Measurements from ENCODE around the gene JAKMIP2.

The JAKMIP2 gene

DNA sequence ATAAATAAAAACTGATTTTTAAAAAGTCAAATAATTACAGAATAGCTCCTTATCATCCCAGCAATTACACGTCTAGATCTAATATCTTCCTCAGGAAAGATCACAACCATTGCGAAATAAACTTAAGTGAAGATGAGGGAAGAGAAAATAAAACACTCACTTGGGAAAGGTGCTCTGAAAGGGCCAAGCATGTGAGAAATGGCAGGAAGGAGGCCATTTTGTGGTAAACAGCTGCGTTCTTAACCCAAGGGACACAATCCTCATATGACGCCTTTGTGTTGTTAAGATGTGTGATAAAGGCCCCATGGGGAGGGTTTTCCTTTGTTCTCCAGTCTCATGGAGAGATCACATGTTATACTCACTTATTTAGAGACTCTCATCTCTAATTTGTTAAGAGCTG is 32.5 kb downstream of the JAKMIP2 start:
- no peaks in the 10 kb centered on the region for H3F3A ChIP-seq (ENCODE audit: control insufficient read depth, insufficient read depth)
- no peak overlapping the region for H3K4me2 ChIP-seq (ENCODE audit: low read length)
- H4K20me1 ChIP-seq (ENCODE audit: control insufficient read depth, insufficient read depth, low read depth, low read length) = no peaks in the 10 kb centered on the region
- TF ChIP-seq, protein P1, sequence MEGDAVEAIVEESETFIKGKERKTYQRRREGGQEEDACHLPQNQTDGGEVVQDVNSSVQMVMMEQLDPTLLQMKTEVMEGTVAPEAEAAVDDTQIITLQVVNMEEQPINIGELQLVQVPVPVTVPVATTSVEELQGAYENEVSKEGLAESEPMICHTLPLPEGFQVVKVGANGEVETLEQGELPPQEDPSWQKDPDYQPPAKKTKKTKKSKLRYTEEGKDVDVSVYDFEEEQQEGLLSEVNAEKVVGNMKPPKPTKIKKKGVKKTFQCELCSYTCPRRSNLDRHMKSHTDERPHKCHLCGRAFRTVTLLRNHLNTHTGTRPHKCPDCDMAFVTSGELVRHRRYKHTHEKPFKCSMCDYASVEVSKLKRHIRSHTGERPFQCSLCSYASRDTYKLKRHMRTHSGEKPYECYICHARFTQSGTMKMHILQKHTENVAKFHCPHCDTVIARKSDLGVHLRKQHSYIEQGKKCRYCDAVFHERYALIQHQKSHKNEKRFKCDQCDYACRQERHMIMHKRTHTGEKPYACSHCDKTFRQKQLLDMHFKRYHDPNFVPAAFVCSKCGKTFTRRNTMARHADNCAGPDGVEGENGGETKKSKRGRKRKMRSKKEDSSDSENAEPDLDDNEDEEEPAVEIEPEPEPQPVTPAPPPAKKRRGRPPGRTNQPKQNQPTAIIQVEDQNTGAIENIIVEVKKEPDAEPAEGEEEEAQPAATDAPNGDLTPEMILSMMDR (IDR thresholded peaks at IDR 0.05; ENCODE audit: low read depth, low read length, poor library complexity, severe bottlenecking) = no peak
- no peak for TF ChIP-seq EZH2phosphoT487 (IDR thresholded peaks at IDR 0.05; ENCODE audit: borderline replicate concordance, low read length)
- H3K27me3 ChIP-seq (ENCODE audit: control insufficient read depth, low read length) = no peaks in the 10 kb centered on the region
- no peak overlapping the region for H3K4me3 ChIP-seq (ENCODE audit: low read length)
- no peaks in the 10 kb centered on the region for H3K36me3 ChIP-seq (ENCODE audit: control insufficient read depth, low read length)
- no peaks in the 10 kb centered on the region for H3K79me2 ChIP-seq (ENCODE audit: control insufficient read depth, low read length)
- no peak overlapping the region for H3K27ac ChIP-seq (ENCODE audit: low read depth, low read length)
- no peaks in the 10 kb centered on the region for H3K4me1 ChIP-seq (ENCODE audit: control insufficient read depth, low read length)
- no peaks in the 10 kb centered on the region for H3K9me3 ChIP-seq (ENCODE audit: control insufficient read depth, insufficient read depth, low read length)
- H3K9me2 ChIP-seq (replicated peaks; ENCODE audit: control insufficient read depth, low read length) = no peaks in the 10 kb centered on the region

DNA sequence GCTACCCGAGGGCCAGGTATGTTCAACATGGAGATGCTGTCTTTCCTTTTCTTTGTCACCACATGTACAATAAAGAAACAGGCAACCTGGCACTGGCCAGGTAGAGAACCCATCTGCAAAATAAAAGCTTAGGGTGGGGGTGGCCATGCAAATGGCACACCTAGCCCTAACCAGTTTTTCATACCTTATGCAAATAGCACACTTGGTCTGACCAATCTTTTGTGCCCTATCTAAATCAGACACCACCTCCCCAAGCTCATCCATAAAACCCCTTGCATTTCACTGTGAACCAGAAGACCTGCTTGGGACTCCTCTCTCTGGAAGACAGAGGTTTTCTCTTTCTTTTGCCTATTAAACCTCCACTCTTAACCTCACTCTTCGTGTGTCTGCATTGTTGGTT is 33.9 kb downstream of the JAKMIP2 start:
- Histone ChIP-seq H3K9me2 (replicated peaks; ENCODE audit: control insufficient read depth, low read length) (no peaks in the 10 kb centered on the region), H3K9me3 (ENCODE audit: control insufficient read depth, insufficient read depth, low read length) (no peaks in the 10 kb centered on the region), H3K36me3 (ENCODE audit: control insufficient read depth, low read length) (no peaks in the 10 kb centered on the region), H3K4me3 (ENCODE audit: low read length) (no peak overlapping the region), H3K79me2 (ENCODE audit: control insufficient read depth, low read length) (no peaks in the 10 kb centered on the region), H3F3A (ENCODE audit: control insufficient read depth, insufficient read depth) (no peaks in the 10 kb centered on the region), H3K4me1 (ENCODE audit: control insufficient read depth, low read length) (no peaks in the 10 kb centered on the region), H3K27me3 (ENCODE audit: control insufficient read depth, low read length) (no peaks in the 10 kb centered on the region), H3K4me2 (ENCODE audit: low read length) (no peak overlapping the region), H3K27ac (ENCODE audit: low read depth, low read length) (no peak overlapping the region), H4K20me1 (ENCODE audit: control insufficient read depth, insufficient read depth, low read depth, low read length) (no peaks in the 10 kb centered on the region)
- TF ChIP-seq, protein P1 (IDR thresholded peaks at IDR 0.05; ENCODE audit: low read depth, low read length, poor library complexity, severe bottlenecking) = no peak
- no peak for TF ChIP-seq EZH2phosphoT487 (IDR thresholded peaks at IDR 0.05; ENCODE audit: borderline replicate concordance, low read length)

DNA sequence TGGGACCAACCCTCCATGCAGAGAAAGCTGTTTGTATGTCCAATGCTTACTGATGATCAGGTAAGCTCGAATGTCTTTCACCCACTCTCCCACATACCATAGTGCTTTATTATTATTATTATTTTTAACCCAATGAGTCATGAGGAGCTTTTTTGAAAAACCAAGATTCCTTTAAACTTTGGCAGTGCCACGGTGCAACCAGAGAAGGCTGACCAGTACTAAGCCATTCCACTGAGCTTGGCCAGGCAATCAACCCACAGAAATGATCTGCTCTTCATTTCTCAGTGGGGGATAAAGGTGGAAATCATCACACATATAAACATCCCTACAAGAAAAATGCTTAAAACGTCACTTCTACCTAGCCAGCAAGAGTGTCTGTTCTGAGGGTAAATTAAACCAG is 35.5 kb downstream of the JAKMIP2 start:
- no peak for TF ChIP-seq EZH2phosphoT487 (IDR thresholded peaks at IDR 0.05; ENCODE audit: borderline replicate concordance, low read length)
- TF ChIP-seq, protein P1 (IDR thresholded peaks at IDR 0.05; ENCODE audit: low read depth, low read length, poor library complexity, severe bottlenecking) = no peak
- Histone ChIP-seq H3K4me1 (ENCODE audit: control insufficient read depth, low read length) (no peaks in the 10 kb centered on the region), H3K9me3 (ENCODE audit: control insufficient read depth, insufficient read depth, low read length) (no peaks in the 10 kb centered on the region), H3K9me2 (replicated peaks; ENCODE audit: control insufficient read depth, low read length) (no peaks in the 10 kb centered on the region), H3K4me3 (ENCODE audit: low read length) (no peak overlapping the region), H4K20me1 (ENCODE audit: control insufficient read depth, insufficient read depth, low read depth, low read length) (no peaks in the 10 kb centered on the region), H3K36me3 (ENCODE audit: control insufficient read depth, low read length) (no peaks in the 10 kb centered on the region), H3K79me2 (ENCODE audit: control insufficient read depth, low read length) (no peaks in the 10 kb centered on the region), H3F3A (ENCODE audit: control insufficient read depth, insufficient read depth) (no peaks in the 10 kb centered on the region), H3K4me2 (ENCODE audit: low read length) (no peak overlapping the region), H3K27ac (ENCODE audit: low read depth, low read length) (no peak overlapping the region), H3K27me3 (ENCODE audit: control insufficient read depth, low read length) (no peaks in the 10 kb centered on the region)

Data from DOHH2 (cell line).